SH-SY5Y (cell line): ENCODE measurements around the gene LPGAT1.

Source experiments
- GATA2 ChIP-seq: IDR thresholded peaks from 2 replicates; pipeline ENCODE4 v1.6.1; 2011; ENCODE audit warnings: mild to moderate bottlenecking, low read depth, low read length
- GATA3 ChIP-seq: IDR thresholded peaks from 2 replicates; pipeline ENCODE4 v1.6.1; 2011; ENCODE audit warnings: low read depth, mild to moderate bottlenecking, low read length, moderate library complexity

- TF ChIP-seq GATA2 (no peak), GATA3 (no peak)
Observed at GRCh38 chr1:211703812-211704537, 126.6 kb downstream of the LPGAT1 start.
